Uterus (tissue), 4 donors: Measurements from ENCODE around the gene PAIP1. TPM values are rescaled to one million over a fixed set of nuclear protein-coding genes. Genes with fewer than 3 reads are reported as not detected.
"Not testable (repeated sequence)": the region's sequence is repeated elsewhere in the genome, so short reads cannot be mapped to it uniquely, and the experiment has no call there.

ENCODE experiments used
- DNase-seq, 2 donors: peaks; one replicate each; pipeline ENCODE4 v3.0.0-alpha.2; 2019 to 2020
- H3K27ac ChIP-seq, 2 donors: fragments of 200-600 bp; sonication (generic); 1 replicate in 1 of 2; 2 replicates in 1 of 2; pipeline ENCODE4 v1.5.1; 2016 to 2018
- H3K27me3 ChIP-seq, 2 donors: fragments of 200-600 bp; sonication (generic); one replicate each; pipeline ENCODE4 v1.5.1; 2018 to 2019; ENCODE audit warnings: control low read depth in 1 of 2
- H3K36me3 ChIP-seq, 2 donors: fragments of 200-600 bp; sonication (generic); one replicate each; pipeline ENCODE4 v1.5.1; 2019; ENCODE audit warnings: control low read depth in 1 of 2
- H3K4me1 ChIP-seq, 2 donors: fragments of 200-600 bp; sonication (generic); one replicate each; pipeline ENCODE4 v1.5.1; 2018 to 2019; ENCODE audit warnings: control low read depth in 1 of 2
- H3K4me3 ChIP-seq, 2 donors: fragments of 200-600 bp; sonication (generic); 1 replicate in 1 of 2; 2 replicates in 1 of 2; pipeline ENCODE4 v1.5.1; 2018 to 2019; ENCODE audit warnings: mild to moderate bottlenecking in 1 of 2
- H3K9me3 ChIP-seq, 2 donors: fragments of 200-600 bp; sonication (generic); one replicate each; pipeline ENCODE4 v1.5.1; 2019; ENCODE audit warnings: control low read depth in 1 of 2
- POLR2A ChIP-seq, 2 donors: fragments of 450-650 bp; IDR thresholded peaks; one replicate each; pipeline ENCODE4 v1.6.1; 2016; ENCODE audit warnings: antibody characterized with exemption in 2 of 2, mild to moderate bottlenecking in 1 of 2, moderate library complexity in 1 of 2
- intact Hi-C: fragments of 100-400 bp; cut with DNase I; formaldehyde crosslinking; loops from one replicate; pipeline ENCODE4 v1.15.1; 2023; ENCODE audit warnings: low total_unique reads
- total RNA-seq, 4 donors: library from RNA; depleted of rRNA in 3 of 4; stranded (reverse); fragments of >200 nt in 3 of 4; gene quantifications; one replicate each; pipeline versions ENCODE4 v1.1.0 to v1.2.4, GENCODE V29; 2014 to 2023
- TF ChIP-seq, protein P1 (sequence below), 4 experiments: fragments of 200-600 bp in 2 of 4; fragments of 450-650 bp in 2 of 4; sonication (generic) in 2 of 4; IDR thresholded peaks; one replicate each; pipeline ENCODE4 v1.5.1; 2016 to 2019; ENCODE audit warnings: antibody characterized with exemption in 4 of 4, mild to moderate bottlenecking in 2 of 4, moderate library complexity in 1 of 4
- donor health status: DM: yes; HTN: yes; CAD: no.

Gene PAIP1
- total RNA-seq, 4 donors from 2014 or later, result 20.7 to 117 (median 75.8) TPM

DNA sequence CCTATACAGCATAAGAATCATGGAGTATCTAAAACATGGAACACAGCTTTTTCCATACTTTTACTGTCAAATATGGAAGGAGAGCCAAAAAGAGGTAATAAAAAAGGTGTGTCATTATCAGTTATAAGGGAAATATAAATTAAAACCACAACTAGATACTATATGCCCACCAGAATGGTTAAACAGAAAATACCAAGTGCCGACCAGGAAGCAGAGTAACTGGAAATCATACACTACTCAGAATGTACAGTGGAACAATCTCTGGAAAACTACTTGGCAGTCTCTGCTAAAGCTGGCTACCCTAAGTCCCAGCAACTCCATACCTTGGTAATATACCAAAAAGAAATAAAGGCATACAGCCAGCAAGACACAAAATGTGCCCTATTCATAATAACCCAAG is 2.4 kb downstream of the PAIP1 start:
- intact Hi-C loops, result loop anchor here (10.0 kb wide), 1 partner anchor 50 kb away; the partner anchor contains the start of gene NNT
- Histone ChIP-seq H3K9me3 (no peaks in the 10 kb centered on the region), H3K27me3 (no peaks in the 10 kb centered on the region), H3K4me1 (peaks cover 0 to 7% of the 10 kb centered on the region in 2 donors), H3K4me3 (no peak overlapping the region), H3K27ac (no peak overlapping the region), H3K36me3 (no peaks in the 10 kb centered on the region)
- no peak for DNase-seq
- TF ChIP-seq POLR2A (IDR thresholded peaks at IDR 0.05), result no peak
- TF ChIP-seq, protein P1, sequence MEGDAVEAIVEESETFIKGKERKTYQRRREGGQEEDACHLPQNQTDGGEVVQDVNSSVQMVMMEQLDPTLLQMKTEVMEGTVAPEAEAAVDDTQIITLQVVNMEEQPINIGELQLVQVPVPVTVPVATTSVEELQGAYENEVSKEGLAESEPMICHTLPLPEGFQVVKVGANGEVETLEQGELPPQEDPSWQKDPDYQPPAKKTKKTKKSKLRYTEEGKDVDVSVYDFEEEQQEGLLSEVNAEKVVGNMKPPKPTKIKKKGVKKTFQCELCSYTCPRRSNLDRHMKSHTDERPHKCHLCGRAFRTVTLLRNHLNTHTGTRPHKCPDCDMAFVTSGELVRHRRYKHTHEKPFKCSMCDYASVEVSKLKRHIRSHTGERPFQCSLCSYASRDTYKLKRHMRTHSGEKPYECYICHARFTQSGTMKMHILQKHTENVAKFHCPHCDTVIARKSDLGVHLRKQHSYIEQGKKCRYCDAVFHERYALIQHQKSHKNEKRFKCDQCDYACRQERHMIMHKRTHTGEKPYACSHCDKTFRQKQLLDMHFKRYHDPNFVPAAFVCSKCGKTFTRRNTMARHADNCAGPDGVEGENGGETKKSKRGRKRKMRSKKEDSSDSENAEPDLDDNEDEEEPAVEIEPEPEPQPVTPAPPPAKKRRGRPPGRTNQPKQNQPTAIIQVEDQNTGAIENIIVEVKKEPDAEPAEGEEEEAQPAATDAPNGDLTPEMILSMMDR (IDR thresholded peaks at IDR 0.05), result no peak

DNA sequence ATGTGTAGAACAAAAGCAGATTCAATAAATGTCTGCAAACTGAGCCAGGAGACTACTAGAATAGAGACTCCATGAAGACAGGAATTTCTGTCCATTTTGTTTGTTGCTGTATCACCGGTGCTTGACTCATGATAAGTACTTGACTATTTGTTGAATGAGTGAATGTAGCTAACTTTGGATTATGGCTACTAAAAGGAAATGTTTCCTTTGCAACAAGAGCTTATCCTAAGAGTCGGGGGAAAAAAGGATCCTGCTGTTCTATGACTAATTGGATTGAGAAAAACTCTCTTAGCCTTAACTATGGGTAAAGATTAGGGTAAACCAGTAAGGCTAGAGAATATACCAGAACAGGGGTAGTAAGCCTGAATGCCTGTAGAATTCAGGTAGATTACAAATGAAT is 3.5 kb downstream of the PAIP1 start:
- Histone ChIP-seq H3K4me1 (peaks cover 0 to 7% of the 10 kb centered on the region in 2 donors), H3K9me3 (no peaks in the 10 kb centered on the region), H3K27me3 (no peaks in the 10 kb centered on the region), H3K4me3 (no peak overlapping the region), H3K27ac (no peak overlapping the region), H3K36me3 (no peaks in the 10 kb centered on the region)
- no peak for DNase-seq
- intact Hi-C loops, result loop anchor here (10.0 kb wide), 1 partner anchor 51 kb away; the partner anchor contains the start of gene NNT
- TF ChIP-seq, protein P1 (IDR thresholded peaks at IDR 0.05), result no peak
- TF ChIP-seq POLR2A (IDR thresholded peaks at IDR 0.05), result no peak

GRCh38 chr5:43551731-43552130 is 5.1 kb downstream of the PAIP1 start:
- intact Hi-C loops, result loop anchor here (10.0 kb wide), 1 partner anchor 53 kb away; the partner anchor contains the start of gene NNT
- Histone ChIP-seq H3K9me3 (no peaks in the 10 kb centered on the region), H3K27ac (no peak overlapping the region), H3K4me1 (peaks cover 0 to 7% of the 10 kb centered on the region in 2 donors), H3K4me3 (no peak overlapping the region), H3K36me3 (no peaks in the 10 kb centered on the region), H3K27me3 (no peaks in the 10 kb centered on the region)
- no peak for DNase-seq
- TF ChIP-seq, protein P1 (IDR thresholded peaks at IDR 0.05), result no peak
- no peak for TF ChIP-seq POLR2A (IDR thresholded peaks at IDR 0.05)

- H3K27ac ChIP-seq, H3K4me3 ChIP-seq, intact Hi-C loops, DNase-seq, H3K4me1 ChIP-seq, H3K27me3 ChIP-seq, H3K9me3 ChIP-seq, H3K36me3 ChIP-seq: not testable (repeated sequence)
Observed at GRCh38 chr5:43549272-43549671, 7.6 kb downstream of the PAIP1 start.

- intact Hi-C loops, result no loop called here
Observed at GRCh38 chr5:43548358-43548757, 8.5 kb downstream of the PAIP1 start.

More at GRCh38 chr5:43548358-43548757, 8.5 kb downstream of the PAIP1 start:
- no peaks in the 10 kb centered on the region for H3K27me3 ChIP-seq
- no peak for TF ChIP-seq POLR2A (IDR thresholded peaks at IDR 0.05)
- TF ChIP-seq, protein P1 (IDR thresholded peaks at IDR 0.05), result no peak
- no peak overlapping the region for H3K4me3 ChIP-seq
- H3K36me3 ChIP-seq, result no peaks in the 10 kb centered on the region
- no peaks in the 10 kb centered on the region for H3K9me3 ChIP-seq
- no peaks in the 10 kb centered on the region for H3K4me1 ChIP-seq
- no peak overlapping the region for H3K27ac ChIP-seq
- DNase-seq, result no peak
